ENCODE data around the gene PAX5. TPM values are rescaled to one million over a fixed set of nuclear protein-coding genes. Genes with fewer than 3 reads are reported as not detected.

The PAX5 gene
- total and polyA plus RNA-seq, 2 experiments from 2014 or later, result not detected

GRCh38 chr9:37017546-37017945 is 16.5 kb downstream of the PAX5 start:
- no peak overlapping the region for H3K4me2 ChIP-seq (ENCODE audit: unreplicated experiment)
- no peaks in the 10 kb centered on the region for H3F3A ChIP-seq (ENCODE audit: insufficient read depth)
- DNase-seq, result no peak
- WGBS, 2 experiments (ENCODE audit: low coverage in 1 of 2, low lambda C conversion rate in 2 of 2, missing lambda C conversion rate in 2 of 2), result 69 to 78% methylated on average over 6 to 8 of the region's 8 CpGs
- H3K9ac ChIP-seq, result no peak overlapping the region
- TF ChIP-seq EZH2phosphoT487 (IDR thresholded peaks at IDR 0.05; ENCODE audit: insufficient read depth, low read depth) (no peak), EZH2 (IDR thresholded peaks at IDR 0.05; ENCODE audit: insufficient read depth, poor library complexity, severe bottlenecking) (no peak)
- H2AFZ ChIP-seq, result no peak overlapping the region
- H3K9me2 ChIP-seq (ENCODE audit: insufficient read depth), result no peaks in the 10 kb centered on the region
- no peaks in the 10 kb centered on the region for H3K79me2 ChIP-seq (ENCODE audit: insufficient read depth)
- no peaks in the 10 kb centered on the region for H3K9me3 ChIP-seq (ENCODE audit: low read depth)
- in situ Hi-C loops (cut with MboI), result no loop called here
- H3K27me3 ChIP-seq (replicated peaks; ENCODE audit: insufficient read depth), result peaks cover 77% of the 10 kb centered on the region
- no peak overlapping the region for H3K4me3 ChIP-seq
- H3K27ac ChIP-seq, result no peak overlapping the region
- H3K4me1 ChIP-seq (ENCODE audit: insufficient read depth), result no peaks in the 10 kb centered on the region
- H4K20me1 ChIP-seq (ENCODE audit: insufficient read depth), result no peaks in the 10 kb centered on the region
- H3K36me3 ChIP-seq (ENCODE audit: low read depth), result no peaks in the 10 kb centered on the region

- no peaks in the 10 kb centered on the region for H3K9me2 ChIP-seq (ENCODE audit: insufficient read depth)
- H3K27me3 ChIP-seq (replicated peaks; ENCODE audit: insufficient read depth), result peaks cover 91% of the 10 kb centered on the region
- no peak overlapping the region for H3K9ac ChIP-seq
- H4K20me1 ChIP-seq (ENCODE audit: insufficient read depth), result no peaks in the 10 kb centered on the region
- DNase-seq, result no peak
- 21 to 26% methylated on average over 3 of the region's 3 CpGs for WGBS, 2 experiments (ENCODE audit: low coverage in 1 of 2, low lambda C conversion rate in 2 of 2, missing lambda C conversion rate in 2 of 2)
- no peak for TF ChIP-seq EZH2phosphoT487 (IDR thresholded peaks at IDR 0.05; ENCODE audit: insufficient read depth, low read depth)
- no peak for TF ChIP-seq EZH2 (IDR thresholded peaks at IDR 0.05; ENCODE audit: insufficient read depth, poor library complexity, severe bottlenecking)
- no peaks in the 10 kb centered on the region for H3F3A ChIP-seq (ENCODE audit: insufficient read depth)
- no peak overlapping the region for H3K27ac ChIP-seq
- in situ Hi-C loops (cut with MboI), result no loop called here
- no peak overlapping the region for H3K4me2 ChIP-seq (ENCODE audit: unreplicated experiment)
- H2AFZ ChIP-seq, result no peak overlapping the region
- H3K36me3 ChIP-seq (ENCODE audit: low read depth), result no peaks in the 10 kb centered on the region
- no peak overlapping the region for H3K4me3 ChIP-seq
- H3K9me3 ChIP-seq (ENCODE audit: low read depth), result no peaks in the 10 kb centered on the region
- H3K79me2 ChIP-seq (ENCODE audit: insufficient read depth), result no peaks in the 10 kb centered on the region
- no peaks in the 10 kb centered on the region for H3K4me1 ChIP-seq (ENCODE audit: insufficient read depth)
Measured at GRCh38 chr9:37011530-37011929, 22.5 kb downstream of the PAX5 start.

- Histone ChIP-seq H3F3A (ENCODE audit: insufficient read depth) (no peaks in the 10 kb centered on the region), H3K27me3 (replicated peaks; ENCODE audit: insufficient read depth) (peaks cover 91% of the 10 kb centered on the region), H3K4me3 (no peak overlapping the region), H3K4me1 (ENCODE audit: insufficient read depth) (no peaks in the 10 kb centered on the region), H2AFZ (no peak overlapping the region), H3K9me3 (ENCODE audit: low read depth) (no peaks in the 10 kb centered on the region), H3K4me2 (ENCODE audit: unreplicated experiment) (no peak overlapping the region), H3K79me2 (ENCODE audit: insufficient read depth) (no peaks in the 10 kb centered on the region), H4K20me1 (ENCODE audit: insufficient read depth) (no peaks in the 10 kb centered on the region), H3K27ac (no peak overlapping the region), H3K9me2 (ENCODE audit: insufficient read depth) (no peaks in the 10 kb centered on the region), H3K9ac (no peak overlapping the region), H3K36me3 (ENCODE audit: low read depth) (no peaks in the 10 kb centered on the region)
- 9% methylated on average over 2 of the region's 2 CpGs for WGBS, 2 experiments (ENCODE audit: low coverage in 1 of 2, low lambda C conversion rate in 2 of 2, missing lambda C conversion rate in 2 of 2)
- DNase-seq, result no peak
- TF ChIP-seq EZH2phosphoT487 (IDR thresholded peaks at IDR 0.05; ENCODE audit: insufficient read depth, low read depth) (no peak), EZH2 (IDR thresholded peaks at IDR 0.05; ENCODE audit: insufficient read depth, poor library complexity, severe bottlenecking) (no peak)
- in situ Hi-C loops (cut with MboI), result no loop called here
Measured at GRCh38 chr9:37010976-37011375, 23.1 kb downstream of the PAX5 start.

GRCh38 chr9:37010180-37010579 is 23.9 kb downstream of the PAX5 start:
- Histone ChIP-seq H3K27ac (no peak overlapping the region), H3K79me2 (ENCODE audit: insufficient read depth) (no peaks in the 10 kb centered on the region), H2AFZ (no peak overlapping the region), H3K4me3 (no peak overlapping the region), H4K20me1 (ENCODE audit: insufficient read depth) (no peaks in the 10 kb centered on the region), H3K9me3 (ENCODE audit: low read depth) (no peaks in the 10 kb centered on the region), H3F3A (ENCODE audit: insufficient read depth) (no peaks in the 10 kb centered on the region), H3K4me1 (ENCODE audit: insufficient read depth) (no peaks in the 10 kb centered on the region), H3K4me2 (ENCODE audit: unreplicated experiment) (no peak overlapping the region), H3K27me3 (replicated peaks; ENCODE audit: insufficient read depth) (peaks cover 95% of the 10 kb centered on the region), H3K9ac (no peak overlapping the region), H3K9me2 (ENCODE audit: insufficient read depth) (no peaks in the 10 kb centered on the region), H3K36me3 (ENCODE audit: low read depth) (no peaks in the 10 kb centered on the region)
- in situ Hi-C loops (cut with MboI), result no loop called here
- WGBS, 2 experiments (ENCODE audit: low coverage in 1 of 2, low lambda C conversion rate in 2 of 2, missing lambda C conversion rate in 2 of 2), result 46 to 47% methylated on average over 7 of the region's 7 CpGs
- TF ChIP-seq EZH2phosphoT487 (IDR thresholded peaks at IDR 0.05; ENCODE audit: insufficient read depth, low read depth) (no peak), EZH2 (IDR thresholded peaks at IDR 0.05; ENCODE audit: insufficient read depth, poor library complexity, severe bottlenecking) (no peak)
- no peak for DNase-seq

GRCh38 chr9:37007295-37007694 is 26.8 kb downstream of the PAX5 start:
- Histone ChIP-seq H3K27ac (no peak overlapping the region), H4K20me1 (ENCODE audit: insufficient read depth) (no peaks in the 10 kb centered on the region), H3K4me3 (no peak overlapping the region), H3K4me1 (ENCODE audit: insufficient read depth) (no peaks in the 10 kb centered on the region), H3K79me2 (ENCODE audit: insufficient read depth) (no peaks in the 10 kb centered on the region), H2AFZ (no peak overlapping the region), H3K9me3 (ENCODE audit: low read depth) (no peaks in the 10 kb centered on the region), H3K9ac (no peak overlapping the region), H3F3A (ENCODE audit: insufficient read depth) (no peaks in the 10 kb centered on the region), H3K9me2 (ENCODE audit: insufficient read depth) (no peaks in the 10 kb centered on the region), H3K27me3 (replicated peaks; ENCODE audit: insufficient read depth) (peaks cover 97% of the 10 kb centered on the region), H3K4me2 (ENCODE audit: unreplicated experiment) (no peak overlapping the region), H3K36me3 (ENCODE audit: low read depth) (no peaks in the 10 kb centered on the region)
- TF ChIP-seq EZH2phosphoT487 (IDR thresholded peaks at IDR 0.05; ENCODE audit: insufficient read depth, low read depth) (no peak), EZH2 (IDR thresholded peaks at IDR 0.05; ENCODE audit: insufficient read depth, poor library complexity, severe bottlenecking) (no peak)
- WGBS, 2 experiments (ENCODE audit: low coverage in 1 of 2, low lambda C conversion rate in 2 of 2, missing lambda C conversion rate in 2 of 2), result 73 to 83% methylated on average over 12 to 13 of the region's 13 CpGs
- DNase-seq, result no peak
- in situ Hi-C loops (cut with MboI), result no loop called here
